ENCODE data around the gene JAM3.

The JAM3 gene

GRCh38 chr11:134138376-134138775 is 69.5 kb downstream of the JAM3 start:
- CTCF ChIA-PET, result no interaction called here
- TF ChIP-seq NFRKB (IDR thresholded peaks at IDR 0.05) (no peak), PKNOX1 (IDR thresholded peaks at IDR 0.05) (no peak), FOXK2 (IDR thresholded peaks at IDR 0.05) (no peak), L3MBTL2 (conservative IDR thresholded peaks at IDR 0.05) (no peak), ZNF384 (IDR thresholded peaks at IDR 0.05) (no peak), BHLHE40 (IDR thresholded peaks at IDR 0.05; ENCODE audit: borderline replicate concordance) (no peak), ARNT (IDR thresholded peaks at IDR 0.05) (no peak), LEF1 (IDR thresholded peaks at IDR 0.05; ENCODE audit: borderline replicate concordance) (no peak), HDGF (IDR thresholded peaks at IDR 0.05; ENCODE audit: borderline replicate concordance) (no peak), FOXA1 (IDR thresholded peaks at IDR 0.05) (no peak), FOXM1 (IDR thresholded peaks at IDR 0.05; ENCODE audit: borderline replicate concordance) (no peak)
- DNase-seq (ENCODE audit: extremely low spot score), result no peak
- POLR2A ChIA-PET, result no interaction called here

- DNase-seq (ENCODE audit: extremely low spot score), result no peak
- CTCF ChIA-PET, result no interaction called here
- POLR2A ChIA-PET, result no interaction called here
- TF ChIP-seq L3MBTL2 (conservative IDR thresholded peaks at IDR 0.05), result no peak
- no peak for TF ChIP-seq TARDBP (IDR thresholded peaks at IDR 0.05)
Observed at GRCh38 chr11:134139303-134139872, 70.5 kb downstream of the JAM3 start.

GRCh38 chr11:134139873-134140331 is 71.0 kb downstream of the JAM3 start:
- CTCF ChIA-PET, result interaction anchor here (1.0 kb wide), 1 partner anchor 25 kb away, joined by 3 read pairs; no protein-coding TSS in a partner anchor
- POLR2A ChIA-PET, result no interaction called here
- TF ChIP-seq ARNT (IDR thresholded peaks at IDR 0.05) (no peak), PKNOX1 (IDR thresholded peaks at IDR 0.05) (no peak), ZNF384 (IDR thresholded peaks at IDR 0.05) (no peak), HDGF (IDR thresholded peaks at IDR 0.05; ENCODE audit: borderline replicate concordance) (no peak), CTBP1 (IDR thresholded peaks at IDR 0.05; ENCODE audit: borderline replicate concordance) (no peak), ELF4 (IDR thresholded peaks at IDR 0.05) (no peak), L3MBTL2 (conservative IDR thresholded peaks at IDR 0.05) (no peak), FOXK2 (IDR thresholded peaks at IDR 0.05) (no peak), LEF1 (IDR thresholded peaks at IDR 0.05; ENCODE audit: borderline replicate concordance) (no peak), SUZ12 (IDR thresholded peaks at IDR 0.05) (no peak), FOXA1 (IDR thresholded peaks at IDR 0.05) (no peak), FOXM1 (IDR thresholded peaks at IDR 0.05; ENCODE audit: borderline replicate concordance) (no peak), SP1 (IDR thresholded peaks at IDR 0.05) (no peak), NFRKB (IDR thresholded peaks at IDR 0.05) (no peak), BHLHE40 (IDR thresholded peaks at IDR 0.05; ENCODE audit: borderline replicate concordance) (no peak), TARDBP (IDR thresholded peaks at IDR 0.05) (no peak)
- DNase-seq (ENCODE audit: extremely low spot score), result peak; percentile 75

GRCh38 chr11:134140961-134141490 is 72.2 kb downstream of the JAM3 start:
- CTCF ChIA-PET, result interaction anchor here (0.7 to 1.1 kb wide), 3 partner anchors 24 to 213 kb away, joined by 3 read pairs; no protein-coding TSS in a partner anchor
- TF ChIP-seq L3MBTL2 (conservative IDR thresholded peaks at IDR 0.05) (no peak), HDGF (IDR thresholded peaks at IDR 0.05; ENCODE audit: borderline replicate concordance) (no peak), FOXK2 (IDR thresholded peaks at IDR 0.05) (no peak), FOXM1 (IDR thresholded peaks at IDR 0.05; ENCODE audit: borderline replicate concordance) (no peak), ELF4 (IDR thresholded peaks at IDR 0.05) (no peak), SUZ12 (IDR thresholded peaks at IDR 0.05) (no peak), TARDBP (IDR thresholded peaks at IDR 0.05) (no peak), NFRKB (IDR thresholded peaks at IDR 0.05) (no peak), ZNF384 (IDR thresholded peaks at IDR 0.05) (no peak), LEF1 (IDR thresholded peaks at IDR 0.05; ENCODE audit: borderline replicate concordance) (no peak), CTBP1 (IDR thresholded peaks at IDR 0.05; ENCODE audit: borderline replicate concordance) (no peak), FOXA1 (IDR thresholded peaks at IDR 0.05) (no peak), PKNOX1 (IDR thresholded peaks at IDR 0.05) (no peak), BHLHE40 (IDR thresholded peaks at IDR 0.05; ENCODE audit: borderline replicate concordance) (no peak), SP1 (IDR thresholded peaks at IDR 0.05) (no peak), ARNT (IDR thresholded peaks at IDR 0.05) (no peak)
- no peak for DNase-seq (ENCODE audit: extremely low spot score)
- POLR2A ChIA-PET, result no interaction called here

- POLR2A ChIA-PET, result no interaction called here
- TF ChIP-seq LEF1 (IDR thresholded peaks at IDR 0.05; ENCODE audit: borderline replicate concordance) (no peak), FOXK2 (IDR thresholded peaks at IDR 0.05) (no peak), SUZ12 (IDR thresholded peaks at IDR 0.05) (no peak), FOXA1 (IDR thresholded peaks at IDR 0.05) (no peak), FOXM1 (IDR thresholded peaks at IDR 0.05; ENCODE audit: borderline replicate concordance) (no peak), L3MBTL2 (conservative IDR thresholded peaks at IDR 0.05) (no peak), TARDBP (IDR thresholded peaks at IDR 0.05) (no peak), ARNT (IDR thresholded peaks at IDR 0.05) (no peak)
- CTCF ChIA-PET, result interaction anchor here (0.6 kb wide), 1 partner anchor 87 kb away, joined by 3 read pairs; no protein-coding TSS in a partner anchor
- no peak for DNase-seq (ENCODE audit: extremely low spot score)
Observed at GRCh38 chr11:134142536-134142935, 73.7 kb downstream of the JAM3 start.

GRCh38 chr11:134143801-134144200 is 74.9 kb downstream of the JAM3 start:
- POLR2A ChIA-PET, result no interaction called here
- no peak for DNase-seq (ENCODE audit: extremely low spot score)
- no peak for TF ChIP-seq CTBP1 (IDR thresholded peaks at IDR 0.05; ENCODE audit: borderline replicate concordance)
- CTCF ChIA-PET, result no interaction called here
